ENCODE results near the gene DXO. TPM values are rescaled to one million over a fixed set of nuclear protein-coding genes. Genes with fewer than 3 reads are reported as not detected.

The DXO gene
- total and polyA plus RNA-seq, 2 of the 13 experiments (the other 11 are each of a cell fraction or from before 2014, with no cell fraction given): 18.6 to 26.2 TPM

GRCh38 chr6:31952890-31953289 is 19.0 kb downstream of the DXO start (continued):
- TF ChIP-seq MZF1 (CRISPR knock-in tag; IDR thresholded peaks at IDR 0.05; ENCODE audit: borderline replicate concordance): no peak
- no peak for TF ChIP-seq NFE2L2 (IDR thresholded peaks at IDR 0.05; ENCODE audit: low read length)
- TF ChIP-seq NPAS2 (CRISPR knock-in tag; IDR thresholded peaks at IDR 0.05; ENCODE audit: borderline replicate concordance): no peak
- peak; percentile 16; the same call in 1 of the 2 replicates for TF ChIP-seq POLR2AphosphoS5 (IDR thresholded peaks at IDR 0.05; ENCODE audit: low read depth, low read length)

GRCh38 chr6:31952140-31952805 is 19.7 kb downstream of the DXO start:
- Histone ChIP-seq H3K27ac (ENCODE audit: extremely low read length, insufficient read depth, low read length) (peak overlapping the region; percentile 27), H2AFZ (ENCODE audit: low read length) (no peak overlapping the region), H3K9me3 (ENCODE audit: low read length) (no peaks in the 10 kb centered on the region), H3K4me1 (ENCODE audit: insufficient read depth, low read length) (peaks cover 38% of the 10 kb centered on the region), H3K4me3 (replicated peaks in 1 of 3; ENCODE audit: insufficient read depth in 1 of 3, low read depth in 2 of 3, low read length in 3 of 3) (no peak overlapping the region), H3K9ac (ENCODE audit: insufficient read depth, low read depth, low read length) (0 out of 2 replicates have a peak overlapping the region, but pooled peaks have one; percentile 2), H3K36me3 (replicated peaks in 1 of 2; ENCODE audit: control insufficient read depth in 1 of 2, insufficient read depth in 2 of 2, low read length in 2 of 2) (peaks cover 43 to 93% of the 10 kb centered on the region in 2 experiments), H3K4me2 (ENCODE audit: low read depth, low read length) (no peak overlapping the region), H4K20me1 (ENCODE audit: insufficient read depth, low read length) (no peaks in the 10 kb centered on the region), H3K27me3 (ENCODE audit: control insufficient read depth in 1 of 2, insufficient read depth in 2 of 2, low read length in 2 of 2) (no peaks in the 10 kb centered on the region), H3K79me2 (ENCODE audit: insufficient read depth, low read length) (peaks cover 13% of the 10 kb centered on the region)
- ATAC-seq: peak; percentile 88
- 32% methylated on average over 5 of the region's 5 CpGs for WGBS (ENCODE audit: low lambda C conversion rate)
- no TSS peak for BruUV-seq (replicated peaks)
- CTCF ChIA-PET (ENCODE audit: low intra/inter-chr PET ratio, low total read pairs): interaction anchor here (1.0 to 1.5 kb wide), 6 partner anchors 12 to 272 kb away, joined by 3 to 6 read pairs (median 4); partner anchors contain the start of genes LY6G5C and ZBTB12
- POLR2A ChIA-PET: interaction anchor here (0.5 to 6.3 kb wide), 34 partner anchors 10 to 297 kb away, joined by 3 to 69 read pairs (median 6); partner anchors contain the start of genes APOM, C2, DXO and EHMT2
- intact Hi-C loops (cut with micrococcal nuclease; ENCODE audit: unreplicated experiment) (loop anchor here (1.0 to 10.0 kb wide), 4 partner anchors 29 to 117 kb away; partner anchors contain the start of gene ZBTB12), in situ Hi-C loops (cut with HindIII; ENCODE audit: extremely low pct_ligation_motif_present, low pct_unique_long_range_greater_than_20kb) (no loop called here)
- peak; percentile 99 for FAIRE-seq
- peak; percentile 71 for DNase-seq (ENCODE audit: low spot score)
- TF ChIP-seq ZNF609 (CRISPR knock-in tag; IDR thresholded peaks at IDR 0.05; ENCODE audit: borderline replicate concordance) (no peak), SMC3 (IDR thresholded peaks at IDR 0.05; ENCODE audit: low read length) (peak; percentile 97), RARA (CRISPR knock-in tag; IDR thresholded peaks at IDR 0.05) (0 out of 2 replicates have a peak, but pooled peaks have one; percentile 25), SRF (IDR thresholded peaks at IDR 0.05; ENCODE audit: low read depth, low read length) (no peak), ETV5 (CRISPR knock-in tag; IDR thresholded peaks at IDR 0.05; ENCODE audit: borderline replicate concordance) (0 out of 2 replicates have a peak, but pooled peaks have one; percentile 19), ARID5B (CRISPR knock-in tag; IDR thresholded peaks at IDR 0.05) (peak; percentile 41; the same call in 1 of the 2 replicates), ZBTB3 (CRISPR knock-in tag; IDR thresholded peaks at IDR 0.05; ENCODE audit: borderline replicate concordance, low read depth) (no peak), NR2F2 (IDR thresholded peaks at IDR 0.05; ENCODE audit: borderline replicate concordance, low read depth) (0 out of 2 replicates have a peak, but pooled peaks have one; percentile 25), HDAC2 (CRISPR knock-in tag; IDR thresholded peaks at IDR 0.05) (peak; percentile 18; the same call in 1 of the 2 replicates)

Data from HepG2 (cell line).